WTC11 (cell line): ENCODE data around the gene AGAP5.

Experiments used
- ARID4B ChIP-seq: sonication (generic); formaldehyde crosslinking; IDR thresholded peaks from 2 replicates; pipeline ENCODE4 v1.8.0; 2023; ENCODE audit warnings: missing genetic modification reagents, mild to moderate bottlenecking, borderline replicate concordance
- CREB1 ChIP-seq: sonication (generic); formaldehyde crosslinking; IDR thresholded peaks from 2 replicates; pipeline ENCODE4 v1.8.0; 2023; ENCODE audit warnings: mild to moderate bottlenecking, missing genetic modification reagents
- CTCF ChIP-seq: fragments of 200-600 bp; IDR thresholded peaks from 2 replicates; pipeline ENCODE4 v1.8.0; 2022; ENCODE audit warnings: antibody characterized with exemption
- HMGXB4 ChIP-seq: sonication (generic); formaldehyde crosslinking; IDR thresholded peaks from 2 replicates; pipeline ENCODE4 v1.8.1; 2023; ENCODE audit warnings: mild to moderate bottlenecking, moderate library complexity, missing genetic modification reagents
- NFE2L1 ChIP-seq: sonication (generic); formaldehyde crosslinking; IDR thresholded peaks from 2 replicates; pipeline ENCODE4 v1.8.1; 2023; ENCODE audit warnings: missing genetic modification reagents
- NFYB ChIP-seq: sonication (generic); formaldehyde crosslinking; conservative IDR thresholded peaks from 2 replicates; pipeline ENCODE4 v1.8.0; 2022; ENCODE audit warnings: low read depth, missing genetic modification reagents
- NR2C2 ChIP-seq: sonication (generic); formaldehyde crosslinking; IDR thresholded peaks from 2 replicates; pipeline ENCODE4 v1.8.0; 2022; ENCODE audit warnings: mild to moderate bottlenecking, missing genetic modification reagents
- TF ChIP-seq, protein P1 (sequence below): sonication (generic); formaldehyde crosslinking; IDR thresholded peaks from 2 replicates; pipeline ENCODE4 v1.8.0; 2022; ENCODE audit warnings: mild to moderate bottlenecking, missing genetic modification reagents
- TF ChIP-seq, protein P2 (sequence below): sonication (generic); formaldehyde crosslinking; conservative IDR thresholded peaks from 2 replicates; pipeline ENCODE4 v1.8.1; 2022; ENCODE audit warnings: mild to moderate bottlenecking, missing genetic modification reagents

DNA sequence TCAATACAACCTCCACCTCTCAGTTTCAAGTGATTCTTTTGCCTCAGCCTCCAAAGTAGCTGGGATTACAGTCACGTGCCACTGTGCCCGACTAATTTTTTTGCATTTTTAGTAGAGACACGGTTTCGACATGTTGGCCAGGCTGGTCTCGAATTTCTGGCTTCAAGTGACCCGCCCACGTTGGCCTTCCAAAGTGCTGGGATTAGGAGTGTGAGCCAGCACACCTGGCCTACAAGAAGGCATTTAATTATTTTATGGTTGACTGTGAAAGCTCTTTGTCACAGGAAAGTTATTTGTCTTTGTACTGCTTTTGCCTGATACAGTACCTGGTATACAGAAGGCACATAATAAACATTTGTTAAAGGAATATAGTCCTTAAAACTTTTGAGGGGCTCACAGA lies 69.5 kb downstream of the AGAP5 start:
- TF ChIP-seq, protein P1, sequence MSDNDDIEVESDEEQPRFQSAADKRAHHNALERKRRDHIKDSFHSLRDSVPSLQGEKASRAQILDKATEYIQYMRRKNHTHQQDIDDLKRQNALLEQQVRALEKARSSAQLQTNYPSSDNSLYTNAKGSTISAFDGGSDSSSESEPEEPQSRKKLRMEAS (CRISPR knock-in tag), result no peak
- TF ChIP-seq NR2C2 (CRISPR knock-in tag), result no peak
- no peak for TF ChIP-seq NFYB (CRISPR knock-in tag)
- no peak for TF ChIP-seq CREB1
- TF ChIP-seq CTCF, result no peak
- TF ChIP-seq, protein P2, sequence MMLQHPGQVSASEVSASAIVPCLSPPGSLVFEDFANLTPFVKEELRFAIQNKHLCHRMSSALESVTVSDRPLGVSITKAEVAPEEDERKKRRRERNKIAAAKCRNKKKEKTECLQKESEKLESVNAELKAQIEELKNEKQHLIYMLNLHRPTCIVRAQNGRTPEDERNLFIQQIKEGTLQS (CRISPR knock-in tag), result no peak
- TF ChIP-seq ARID4B (CRISPR knock-in tag), result no peak
- no peak for TF ChIP-seq HMGXB4 (CRISPR knock-in tag)
- TF ChIP-seq NFE2L1 (CRISPR knock-in tag), result no peak
